SK-N-SH (cell line): ENCODE data around the gene CHST1. TPM values are rescaled to one million over a fixed set of nuclear protein-coding genes. Genes with fewer than 3 reads are reported as not detected.

ENCODE experiments used
- CTCF ChIA-PET: fragments of 300-600, 350-600 bp; formaldehyde crosslinking; extraction: SDS; loops from one replicate; lab custom pipeline; 2021; lab: Yijun Ruan, JAX
- POLR2A ChIA-PET: fragments of 350-600 bp; sonication (Branson Sonifier 250); formaldehyde crosslinking; extraction: SDS; loops from one replicate; lab custom pipeline; 2020; ENCODE audit warnings: antibody characterized with exemption, inconsistent platforms; lab: Yijun Ruan, JAX
- DNase-seq: peaks from one replicate; pipeline ENCODE4 v3.0.0; 2012
- H2AFZ ChIP-seq: fragments of 200-600 bp; sonication (generic); 2 replicates; pipeline ENCODE4 v1.8.1; 2016; ENCODE audit warnings: antibody characterized with exemption, mild to moderate bottlenecking, low read depth
- H3F3A ChIP-seq: fragments of 200-600 bp; sonication (generic); replicated peaks from 2 replicates; pipeline ENCODE3; 2016; ENCODE audit warnings: antibody characterized with exemption, mild to moderate bottlenecking; ENCODE audit not compliant: insufficient read depth
- H3K27ac ChIP-seq, 2 experiments: fragments of 200-500 bp in 1 of 2; fragments of 200-600 bp in 1 of 2; sonication (Bioruptor generic) in 1 of 2; sonication (generic), shearing (Covaris generic) in 1 of 2; 2 replicates each; pipeline versions ENCODE4 v1.5.1 to v1.6.1; 2014 to 2016; ENCODE audit warnings: low read depth in 2 of 2, inconsistent platforms in 1 of 2, low read length in 1 of 2, mild to moderate bottlenecking in 1 of 2, mixed read lengths in 1 of 2
- H3K27me3 ChIP-seq: fragments of 200-600 bp; sonication (generic), shearing (Covaris generic); 2 replicates; pipeline ENCODE4 v1.6.1; 2016; ENCODE audit warnings: mixed run types; ENCODE audit not compliant: insufficient read depth
- H3K36me3 ChIP-seq, 2 experiments: fragments of 200-500 bp in 1 of 2; fragments of 200-600 bp in 1 of 2; sonication (Bioruptor generic) in 1 of 2; sonication (generic) in 1 of 2; replicated peaks in 1 of 2; 2 replicates each; pipeline versions ENCODE3 to v1.5.1; 2014 to 2016; ENCODE audit warnings: low read length in 1 of 2, mild to moderate bottlenecking in 1 of 2; ENCODE audit not compliant: insufficient read depth in 2 of 2, control insufficient read depth in 1 of 2
- H3K4me1 ChIP-seq, 2 experiments: fragments of 200-500 bp in 1 of 2; fragments of 200-600 bp in 1 of 2; sonication (Bioruptor generic) in 1 of 2; sonication (generic), shearing (Covaris generic) in 1 of 2; 2 replicates each; pipeline versions ENCODE4 v1.5.1 to v1.6.1; 2014 to 2016; ENCODE audit warnings: low read depth in 1 of 2, low read length in 1 of 2, mixed run types in 1 of 2; ENCODE audit not compliant: insufficient read depth in 2 of 2, control insufficient read depth in 1 of 2
- H3K4me2 ChIP-seq: fragments of 200-600 bp; sonication (generic), shearing (Covaris generic); 2 replicates; pipeline ENCODE4 v1.6.1; 2017; ENCODE audit warnings: mixed run types
- H3K4me3 ChIP-seq, 2 experiments: fragments of 200-500 bp in 1 of 2; fragments of 200-600 bp in 1 of 2; sonication (Bioruptor generic) in 1 of 2; sonication (generic), shearing (Covaris generic) in 1 of 2; 2 replicates each; pipeline versions ENCODE4 v1.5.1 to v1.8.1; 2014 to 2016; ENCODE audit warnings: low read depth in 2 of 2, inconsistent platforms in 1 of 2, low read length in 1 of 2, mild to moderate bottlenecking in 1 of 2, mixed read lengths in 1 of 2, moderate library complexity in 1 of 2
- H3K79me2 ChIP-seq: fragments of 200-600 bp; sonication (generic); 2 replicates; pipeline ENCODE4 v1.8.1; 2017; ENCODE audit warnings: mild to moderate bottlenecking; ENCODE audit not compliant: insufficient read depth
- H3K9ac ChIP-seq: fragments of 200-600 bp; sonication (generic); 2 replicates; pipeline ENCODE4 v1.6.1; 2017; ENCODE audit warnings: mixed run types
- H3K9me2 ChIP-seq: fragments of 200-600 bp; sonication (generic); 2 replicates; pipeline ENCODE4 v1.6.1; 2017; ENCODE audit warnings: mixed run types
- H3K9me3 ChIP-seq: fragments of 200-600 bp; sonication (generic); 2 replicates; pipeline ENCODE4 v1.6.1; 2017; ENCODE audit warnings: mixed run types, mild to moderate bottlenecking, moderate library complexity
- H4K20me1 ChIP-seq: fragments of 200-600 bp; sonication (generic); 2 replicates; pipeline ENCODE4 v1.6.1; 2017; ENCODE audit warnings: mild to moderate bottlenecking, mixed run types; ENCODE audit not compliant: insufficient read depth
- MXI1 ChIP-seq: IDR thresholded peaks from 2 replicates; pipeline ENCODE4 v1.6.1; 2012; ENCODE audit warnings: mild to moderate bottlenecking, low read depth, low read length, improper control_type of control experiment
- SMC3 ChIP-seq: IDR thresholded peaks from 2 replicates; pipeline ENCODE4 v1.6.1; 2012; ENCODE audit warnings: low read depth, low read length, improper control_type of control experiment
- WGBS: methylation state at CpG from one replicate; pipeline ENCODE4 v1.1.6; 2017; ENCODE audit warnings: low lambda C conversion rate; 5-methylcytosine and 5-hydroxymethylcytosine counted together
- polyA plus RNA-seq, 3 experiments: library from polyadenylated mRNA; depleted of rRNA; stranded (reverse); fragments of >200 nt; gene quantifications; 2 replicates each; pipeline ENCODE4 v1.2.3, GENCODE V29; 2012
- TF ChIP-seq, protein P1 (sequence below): fragments of 200-600 bp; sonication (generic); IDR thresholded peaks from 2 replicates; pipeline ENCODE4 v1.6.1; 2017; ENCODE audit warnings: antibody characterized with exemption, mild to moderate bottlenecking, moderate library complexity
- TF ChIP-seq, protein P2 (sequence below): IDR thresholded peaks from 2 replicates; pipeline ENCODE4 v1.6.1; 2012; ENCODE audit warnings: mild to moderate bottlenecking, low read depth, low read length, moderate library complexity
- TF ChIP-seq, protein P3 (sequence below): fragments of 150-350 bp; IDR thresholded peaks from 2 replicates; pipeline ENCODE4 v1.6.1; 2016; ENCODE audit warnings: mild to moderate bottlenecking, low read depth, low read length
- TF ChIP-seq, protein P4 (sequence below): IDR thresholded peaks from 2 replicates; pipeline ENCODE4 v1.4.0; 2012; ENCODE audit warnings: low read depth, borderline replicate concordance

CHST1 gene
- polyA plus RNA-seq, 1 of the 3 experiments (the other 2 are of a cell fraction) = 4.9 TPM

DNA sequence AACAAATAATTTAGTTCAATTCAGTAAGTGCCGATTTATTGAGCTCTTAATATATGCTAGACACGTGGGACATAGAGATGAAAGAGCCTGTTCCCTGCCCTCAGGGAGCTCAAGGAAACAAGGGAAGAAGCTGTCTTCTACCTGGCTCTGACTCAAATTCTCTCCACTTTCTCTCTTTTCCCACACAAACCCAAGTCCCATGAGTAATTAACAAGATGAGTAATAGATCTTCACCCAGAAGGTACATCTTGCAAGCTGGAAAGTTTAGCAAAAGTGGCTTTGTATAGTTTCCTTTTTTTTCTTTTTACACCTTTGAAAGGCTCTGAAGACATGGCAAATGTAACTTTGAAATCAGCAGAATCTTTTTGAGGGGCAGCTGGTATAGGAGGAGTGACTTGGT, 48.2 kb upstream of the CHST1 start:
- Histone ChIP-seq H3K9ac (no peak overlapping the region), H4K20me1 (no peaks in the 10 kb centered on the region), H3K27me3 (peaks cover 10% of the 10 kb centered on the region; the same call in 1 of the 2 replicates), H3K9me3 (no peaks in the 10 kb centered on the region), H3K27ac (no peak overlapping the region), H3F3A (no peaks in the 10 kb centered on the region), H3K4me2 (no peak overlapping the region), H2AFZ (no peak overlapping the region), H3K36me3 (no peaks in the 10 kb centered on the region), H3K9me2 (no peaks in the 10 kb centered on the region), H3K4me3 (no peak overlapping the region), H3K79me2 (no peaks in the 10 kb centered on the region), H3K4me1 (no peaks in the 10 kb centered on the region)
- no peak for DNase-seq
- POLR2A ChIA-PET = no interaction called here
- 37% methylated on average over 2 of the region's 2 CpGs for WGBS
- CTCF ChIA-PET = interaction anchor here (0.7 kb wide), 1 partner anchor 57 kb away, joined by 3 read pairs; no protein-coding TSS in a partner anchor
- no peak for TF ChIP-seq SMC3
- TF ChIP-seq, protein P1, sequence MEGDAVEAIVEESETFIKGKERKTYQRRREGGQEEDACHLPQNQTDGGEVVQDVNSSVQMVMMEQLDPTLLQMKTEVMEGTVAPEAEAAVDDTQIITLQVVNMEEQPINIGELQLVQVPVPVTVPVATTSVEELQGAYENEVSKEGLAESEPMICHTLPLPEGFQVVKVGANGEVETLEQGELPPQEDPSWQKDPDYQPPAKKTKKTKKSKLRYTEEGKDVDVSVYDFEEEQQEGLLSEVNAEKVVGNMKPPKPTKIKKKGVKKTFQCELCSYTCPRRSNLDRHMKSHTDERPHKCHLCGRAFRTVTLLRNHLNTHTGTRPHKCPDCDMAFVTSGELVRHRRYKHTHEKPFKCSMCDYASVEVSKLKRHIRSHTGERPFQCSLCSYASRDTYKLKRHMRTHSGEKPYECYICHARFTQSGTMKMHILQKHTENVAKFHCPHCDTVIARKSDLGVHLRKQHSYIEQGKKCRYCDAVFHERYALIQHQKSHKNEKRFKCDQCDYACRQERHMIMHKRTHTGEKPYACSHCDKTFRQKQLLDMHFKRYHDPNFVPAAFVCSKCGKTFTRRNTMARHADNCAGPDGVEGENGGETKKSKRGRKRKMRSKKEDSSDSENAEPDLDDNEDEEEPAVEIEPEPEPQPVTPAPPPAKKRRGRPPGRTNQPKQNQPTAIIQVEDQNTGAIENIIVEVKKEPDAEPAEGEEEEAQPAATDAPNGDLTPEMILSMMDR = no peak
- TF ChIP-seq, protein P2, sequence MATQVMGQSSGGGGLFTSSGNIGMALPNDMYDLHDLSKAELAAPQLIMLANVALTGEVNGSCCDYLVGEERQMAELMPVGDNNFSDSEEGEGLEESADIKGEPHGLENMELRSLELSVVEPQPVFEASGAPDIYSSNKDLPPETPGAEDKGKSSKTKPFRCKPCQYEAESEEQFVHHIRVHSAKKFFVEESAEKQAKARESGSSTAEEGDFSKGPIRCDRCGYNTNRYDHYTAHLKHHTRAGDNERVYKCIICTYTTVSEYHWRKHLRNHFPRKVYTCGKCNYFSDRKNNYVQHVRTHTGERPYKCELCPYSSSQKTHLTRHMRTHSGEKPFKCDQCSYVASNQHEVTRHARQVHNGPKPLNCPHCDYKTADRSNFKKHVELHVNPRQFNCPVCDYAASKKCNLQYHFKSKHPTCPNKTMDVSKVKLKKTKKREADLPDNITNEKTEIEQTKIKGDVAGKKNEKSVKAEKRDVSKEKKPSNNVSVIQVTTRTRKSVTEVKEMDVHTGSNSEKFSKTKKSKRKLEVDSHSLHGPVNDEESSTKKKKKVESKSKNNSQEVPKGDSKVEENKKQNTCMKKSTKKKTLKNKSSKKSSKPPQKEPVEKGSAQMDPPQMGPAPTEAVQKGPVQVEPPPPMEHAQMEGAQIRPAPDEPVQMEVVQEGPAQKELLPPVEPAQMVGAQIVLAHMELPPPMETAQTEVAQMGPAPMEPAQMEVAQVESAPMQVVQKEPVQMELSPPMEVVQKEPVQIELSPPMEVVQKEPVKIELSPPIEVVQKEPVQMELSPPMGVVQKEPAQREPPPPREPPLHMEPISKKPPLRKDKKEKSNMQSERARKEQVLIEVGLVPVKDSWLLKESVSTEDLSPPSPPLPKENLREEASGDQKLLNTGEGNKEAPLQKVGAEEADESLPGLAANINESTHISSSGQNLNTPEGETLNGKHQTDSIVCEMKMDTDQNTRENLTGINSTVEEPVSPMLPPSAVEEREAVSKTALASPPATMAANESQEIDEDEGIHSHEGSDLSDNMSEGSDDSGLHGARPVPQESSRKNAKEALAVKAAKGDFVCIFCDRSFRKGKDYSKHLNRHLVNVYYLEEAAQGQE = no peak

DNA sequence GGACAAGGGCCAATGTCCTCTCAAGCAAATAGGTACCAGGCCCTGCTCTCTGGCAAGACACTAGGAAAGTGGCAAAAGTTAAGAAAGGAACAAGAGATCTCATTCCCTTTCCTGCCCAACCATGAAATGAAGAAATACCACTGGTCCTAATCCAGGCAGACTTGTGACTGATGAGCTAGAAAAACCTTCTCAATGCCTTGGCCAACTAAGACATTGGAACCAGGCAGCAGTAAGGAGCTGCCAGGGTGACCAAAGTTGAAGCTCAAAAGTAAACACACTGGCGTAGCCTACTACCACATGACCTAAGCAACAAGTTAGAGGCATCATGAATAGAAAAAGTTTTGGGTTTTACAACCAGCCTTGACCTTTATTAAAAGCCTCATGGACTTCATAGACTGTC, 45.1 kb upstream of the CHST1 start:
- H3K9me3 ChIP-seq = no peaks in the 10 kb centered on the region
- ChIA-PET POLR2A (no interaction called here), CTCF (interaction anchor here (0.7 to 1.9 kb wide), 4 partner anchors 12 to 340 kb away, joined by 3 to 8 read pairs (median 4); no protein-coding TSS in a partner anchor)
- H3F3A ChIP-seq = no peaks in the 10 kb centered on the region
- no peak overlapping the region for H3K9ac ChIP-seq
- no peak overlapping the region for H2AFZ ChIP-seq
- peaks cover 16% of the 10 kb centered on the region; the same call in 1 of the 2 replicates for H3K27me3 ChIP-seq
- H4K20me1 ChIP-seq = no peaks in the 10 kb centered on the region
- no peaks in the 10 kb centered on the region for H3K4me1 ChIP-seq
- 10% methylated on average over 1 of the region's 1 CpG for WGBS
- TF ChIP-seq, protein P2 = no peak
- TF ChIP-seq, protein P3, sequence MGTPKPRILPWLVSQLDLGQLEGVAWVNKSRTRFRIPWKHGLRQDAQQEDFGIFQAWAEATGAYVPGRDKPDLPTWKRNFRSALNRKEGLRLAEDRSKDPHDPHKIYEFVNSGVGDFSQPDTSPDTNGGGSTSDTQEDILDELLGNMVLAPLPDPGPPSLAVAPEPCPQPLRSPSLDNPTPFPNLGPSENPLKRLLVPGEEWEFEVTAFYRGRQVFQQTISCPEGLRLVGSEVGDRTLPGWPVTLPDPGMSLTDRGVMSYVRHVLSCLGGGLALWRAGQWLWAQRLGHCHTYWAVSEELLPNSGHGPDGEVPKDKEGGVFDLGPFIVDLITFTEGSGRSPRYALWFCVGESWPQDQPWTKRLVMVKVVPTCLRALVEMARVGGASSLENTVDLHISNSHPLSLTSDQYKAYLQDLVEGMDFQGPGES = no peak
- no peak for TF ChIP-seq MXI1
- TF ChIP-seq, protein P4, sequence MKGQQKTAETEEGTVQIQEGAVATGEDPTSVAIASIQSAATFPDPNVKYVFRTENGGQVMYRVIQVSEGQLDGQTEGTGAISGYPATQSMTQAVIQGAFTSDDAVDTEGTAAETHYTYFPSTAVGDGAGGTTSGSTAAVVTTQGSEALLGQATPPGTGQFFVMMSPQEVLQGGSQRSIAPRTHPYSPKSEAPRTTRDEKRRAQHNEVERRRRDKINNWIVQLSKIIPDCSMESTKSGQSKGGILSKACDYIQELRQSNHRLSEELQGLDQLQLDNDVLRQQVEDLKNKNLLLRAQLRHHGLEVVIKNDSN = no peak
- no peak overlapping the region for H3K27ac ChIP-seq
- no peak overlapping the region for H3K4me3 ChIP-seq
- no peaks in the 10 kb centered on the region for H3K79me2 ChIP-seq
- H3K36me3 ChIP-seq = no peaks in the 10 kb centered on the region
- H3K9me2 ChIP-seq = no peaks in the 10 kb centered on the region
- no peak overlapping the region for H3K4me2 ChIP-seq
- no peak for DNase-seq
